H7 (cell line): ENCODE measurements around the gene PTMA. TPM values are rescaled to one million over a fixed set of nuclear protein-coding genes. Genes with fewer than 3 reads are reported as not detected.

Experiments used
- DNase-seq: peaks from one replicate; pipeline ENCODE4 v3.0.0; 2012
- H3K27me3 ChIP-seq: 2 replicates; pipeline ENCODE4 v1.6.0; 2011; ENCODE audit warnings: mild to moderate bottlenecking, low read length; ENCODE audit not compliant: control insufficient read depth, insufficient read depth
- H3K36me3 ChIP-seq: replicated peaks from 2 replicates; pipeline ENCODE4 v1.5.1; 2011; ENCODE audit warnings: low read length; ENCODE audit not compliant: control insufficient read depth, insufficient read depth
- H3K4me3 ChIP-seq: 2 replicates; pipeline ENCODE4 v1.5.1; 2011; ENCODE audit warnings: low read depth, mild to moderate bottlenecking, control low read depth, low read length, moderate library complexity; ENCODE audit not compliant: insufficient read depth
- total RNA-seq: library from RNA; depleted of rRNA; stranded (reverse); fragments of >200 nt; shearing (Covaris generic); gene quantifications from 2 replicates; pipeline ENCODE4 v1.2.3, GENCODE V29; 2014

The PTMA gene
- total RNA-seq, 1 experiment from 2014 or later, result 2,153 TPM

DNA sequence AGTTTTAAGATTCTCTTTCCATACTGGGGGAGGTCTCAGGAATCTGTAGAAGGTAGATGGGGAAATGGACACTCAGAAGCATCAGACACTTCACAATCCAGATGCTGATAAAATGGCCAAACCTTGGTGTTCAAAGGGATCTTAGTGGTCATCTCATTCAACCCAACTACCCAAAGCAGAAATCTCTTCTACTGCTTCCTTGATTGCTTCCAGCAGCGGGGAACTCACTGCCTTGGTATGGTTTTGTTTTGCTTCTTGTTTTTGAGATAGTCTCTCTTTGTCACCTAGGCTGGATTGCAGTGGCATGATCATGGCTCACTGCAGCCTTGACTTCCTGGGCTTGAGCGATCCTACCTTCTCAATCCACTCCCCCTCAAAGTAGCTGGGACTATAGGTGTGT is 39.3 kb upstream of the PTMA start:
- H3K36me3 ChIP-seq, result no peaks in the 10 kb centered on the region
- H3K27me3 ChIP-seq, result no peaks in the 10 kb centered on the region
- no peak for DNase-seq
- H3K4me3 ChIP-seq, result no peak overlapping the region

DNA sequence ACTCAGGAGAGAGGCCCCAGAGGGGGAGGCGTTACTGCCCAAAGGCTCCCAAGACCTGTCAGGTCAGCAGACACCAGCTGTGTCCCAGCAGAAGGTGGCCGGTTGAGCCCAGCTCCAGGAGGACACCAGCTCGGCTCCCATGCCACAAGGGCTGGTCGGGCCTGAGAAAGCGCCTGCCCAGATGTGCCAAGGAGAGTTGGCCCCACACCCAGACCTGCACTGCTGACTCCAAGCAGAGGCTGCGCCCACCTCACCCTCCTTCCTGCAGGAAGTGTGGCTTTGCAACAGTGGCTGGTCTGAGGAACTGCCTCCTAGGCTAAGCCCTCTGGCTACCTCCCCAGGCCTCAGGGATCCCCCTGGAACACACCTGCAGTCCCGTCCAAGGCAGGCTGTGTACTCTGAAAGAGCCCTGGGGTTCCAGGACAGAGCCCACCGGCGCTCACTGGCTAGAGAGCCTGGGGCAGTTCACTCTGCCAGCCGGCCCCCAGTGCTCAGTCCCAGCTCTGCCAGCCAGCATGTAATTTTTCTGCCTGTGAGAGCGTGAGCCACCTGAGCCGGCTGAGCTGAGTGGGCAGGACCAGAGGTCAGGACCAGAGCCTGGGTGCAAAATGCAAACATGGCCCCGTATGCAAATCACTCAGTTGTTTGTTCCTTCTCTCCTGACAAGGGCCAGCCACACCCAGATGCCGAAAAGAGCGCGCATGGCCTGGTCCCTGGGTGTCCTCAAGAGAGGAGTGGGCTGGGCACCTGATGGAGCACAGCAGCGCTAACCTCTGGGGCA is 36.9 kb upstream of the PTMA start:
- H3K27me3 ChIP-seq, result no peaks in the 10 kb centered on the region
- peak; percentile 56 for DNase-seq
- no peak overlapping the region for H3K4me3 ChIP-seq
- H3K36me3 ChIP-seq, result no peaks in the 10 kb centered on the region

GRCh38 chr2:231672617-231673347 is 35.5 kb upstream of the PTMA start:
- Histone ChIP-seq H3K27me3 (no peaks in the 10 kb centered on the region), H3K4me3 (peak overlapping the region; percentile 53), H3K36me3 (no peaks in the 10 kb centered on the region)
- DNase-seq, result peak; percentile 92

DNA sequence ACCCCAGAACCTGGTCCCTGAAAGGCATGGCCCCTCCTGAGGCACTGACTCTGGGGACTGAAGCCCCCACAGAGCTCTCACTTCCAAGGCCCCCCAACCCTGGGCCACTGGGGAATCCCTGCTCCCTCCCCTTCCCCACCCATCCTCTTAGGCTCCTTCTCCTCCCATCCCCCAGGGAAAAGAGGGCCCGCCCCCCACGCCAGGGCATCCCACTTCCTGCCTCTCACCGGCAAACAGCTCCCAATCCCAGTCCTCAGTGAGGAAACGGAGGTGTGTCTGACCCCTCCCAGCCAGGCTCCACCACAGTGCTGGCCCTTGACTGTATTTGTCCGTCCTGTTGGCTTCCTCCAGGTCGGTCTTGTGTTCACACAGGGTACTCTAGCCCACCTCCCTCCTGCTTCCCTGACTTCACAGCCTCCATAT is 35.0 kb upstream of the PTMA start:
- H3K4me3 ChIP-seq, result peak overlapping the region; percentile 53
- H3K27me3 ChIP-seq, result no peaks in the 10 kb centered on the region
- H3K36me3 ChIP-seq, result no peaks in the 10 kb centered on the region
- DNase-seq, result peak; percentile 93

DNA sequence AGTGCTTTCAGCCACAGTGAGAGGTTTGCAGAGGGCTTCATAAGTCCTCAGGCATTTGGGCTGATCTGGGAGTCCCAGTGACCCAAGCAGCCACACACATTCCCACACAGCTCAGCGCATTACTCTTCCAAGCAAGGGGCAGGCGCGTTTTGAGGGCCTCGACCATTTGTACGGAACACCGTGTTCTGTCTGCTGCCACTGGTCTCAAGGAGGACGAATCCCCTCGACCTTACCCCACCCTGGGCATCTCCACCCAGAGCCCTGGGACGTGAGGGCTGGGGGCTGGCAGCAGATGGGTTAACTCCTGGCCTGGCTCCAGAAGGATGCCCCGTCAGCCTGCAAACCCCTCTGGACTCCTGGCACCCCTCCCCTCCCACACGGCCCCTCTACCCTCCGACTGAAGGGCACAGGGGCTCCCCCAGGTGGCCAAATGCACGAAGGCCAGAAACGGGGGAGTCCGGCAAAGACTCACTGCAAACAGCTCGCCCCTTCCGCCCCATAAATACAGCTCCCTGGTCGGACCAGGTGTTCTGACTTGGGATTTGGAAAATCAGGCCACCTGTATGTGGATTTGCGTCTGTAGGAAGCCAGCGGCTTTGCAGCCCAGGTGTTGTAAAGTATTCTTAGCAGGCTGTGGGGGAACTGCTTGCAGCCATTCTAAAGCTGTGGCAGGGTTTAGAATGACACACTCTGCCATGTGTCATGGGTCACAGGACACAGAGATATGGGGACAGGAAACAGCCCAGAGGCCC is 33.6 kb upstream of the PTMA start:
- H3K36me3 ChIP-seq, result no peaks in the 10 kb centered on the region
- peak; percentile 93 for DNase-seq
- no peak overlapping the region for H3K4me3 ChIP-seq
- H3K27me3 ChIP-seq, result no peaks in the 10 kb centered on the region

DNA sequence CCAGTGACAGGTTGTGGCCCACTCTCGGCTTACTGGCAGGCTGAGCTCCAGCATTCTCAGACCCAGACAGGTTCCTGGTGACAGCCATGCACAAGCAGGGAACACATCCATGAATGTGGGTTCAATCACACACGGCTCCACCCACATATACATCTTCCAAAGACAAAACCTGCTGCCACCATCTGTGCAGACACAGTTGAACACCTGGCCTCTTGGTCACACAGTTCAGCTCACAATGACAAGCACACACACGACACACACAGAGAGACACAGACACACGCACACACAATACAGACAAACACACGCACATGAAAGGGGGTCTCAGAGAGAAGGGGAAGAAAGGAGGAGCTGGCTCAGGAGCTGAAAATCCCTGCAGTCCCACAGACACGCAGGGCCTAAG is 32.1 kb upstream of the PTMA start:
- H3K36me3 ChIP-seq, result no peaks in the 10 kb centered on the region
- no peak for DNase-seq
- no peak overlapping the region for H3K4me3 ChIP-seq
- H3K27me3 ChIP-seq, result no peaks in the 10 kb centered on the region

GRCh38 chr2:231677632-231678104 is 30.7 kb upstream of the PTMA start:
- Histone ChIP-seq H3K4me3 (no peak overlapping the region), H3K27me3 (no peaks in the 10 kb centered on the region), H3K36me3 (no peaks in the 10 kb centered on the region)
- peak; percentile 87 for DNase-seq

DNA sequence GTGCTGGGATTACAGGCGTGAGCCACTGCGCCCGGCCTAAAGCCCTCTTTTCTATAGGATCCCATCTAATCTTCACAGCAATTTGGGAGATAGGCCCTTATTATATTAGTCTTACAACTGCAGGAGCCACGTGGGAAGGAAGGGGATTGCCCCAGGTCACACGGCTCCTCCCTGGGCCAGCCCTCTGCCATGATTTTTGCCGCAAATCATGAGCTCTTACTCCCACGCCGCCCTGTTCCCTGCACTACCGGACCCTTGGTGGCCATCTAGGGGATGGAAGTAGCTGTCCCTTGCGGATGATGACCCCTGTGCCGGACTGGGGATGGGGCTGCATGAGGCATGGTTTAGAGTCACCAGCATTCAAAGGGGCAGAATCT is 28.4 kb upstream of the PTMA start:
- DNase-seq, result peak; percentile 82
- Histone ChIP-seq H3K4me3 (peak overlapping the region; percentile 60), H3K27me3 (no peaks in the 10 kb centered on the region)

GRCh38 chr2:231680285-231680991 is 27.9 kb upstream of the PTMA start:
- H3K36me3 ChIP-seq, result no peaks in the 10 kb centered on the region
- DNase-seq, result peak; percentile 94
- H3K4me3 ChIP-seq, result peak overlapping the region; percentile 60
- H3K27me3 ChIP-seq, result no peaks in the 10 kb centered on the region

More for the DNA sequence above, 28.4 kb upstream of the PTMA start:
- H3K36me3 ChIP-seq, result no peaks in the 10 kb centered on the region

- H3K27me3 ChIP-seq, result no peaks in the 10 kb centered on the region
- no peaks in the 10 kb centered on the region for H3K36me3 ChIP-seq
- peak; percentile 100 for DNase-seq
- H3K4me3 ChIP-seq, result peak overlapping the region; percentile 60
These were observed 27.1 kb upstream of the PTMA start for GRCh38 chr2:231680992-231681852.

- H3K27me3 ChIP-seq, result no peaks in the 10 kb centered on the region
- peak; percentile 50 for DNase-seq
- no peak overlapping the region for H3K4me3 ChIP-seq
- no peaks in the 10 kb centered on the region for H3K36me3 ChIP-seq
These were observed 25.6 kb upstream of the PTMA start for GRCh38 chr2:231682603-231683291.

DNA sequence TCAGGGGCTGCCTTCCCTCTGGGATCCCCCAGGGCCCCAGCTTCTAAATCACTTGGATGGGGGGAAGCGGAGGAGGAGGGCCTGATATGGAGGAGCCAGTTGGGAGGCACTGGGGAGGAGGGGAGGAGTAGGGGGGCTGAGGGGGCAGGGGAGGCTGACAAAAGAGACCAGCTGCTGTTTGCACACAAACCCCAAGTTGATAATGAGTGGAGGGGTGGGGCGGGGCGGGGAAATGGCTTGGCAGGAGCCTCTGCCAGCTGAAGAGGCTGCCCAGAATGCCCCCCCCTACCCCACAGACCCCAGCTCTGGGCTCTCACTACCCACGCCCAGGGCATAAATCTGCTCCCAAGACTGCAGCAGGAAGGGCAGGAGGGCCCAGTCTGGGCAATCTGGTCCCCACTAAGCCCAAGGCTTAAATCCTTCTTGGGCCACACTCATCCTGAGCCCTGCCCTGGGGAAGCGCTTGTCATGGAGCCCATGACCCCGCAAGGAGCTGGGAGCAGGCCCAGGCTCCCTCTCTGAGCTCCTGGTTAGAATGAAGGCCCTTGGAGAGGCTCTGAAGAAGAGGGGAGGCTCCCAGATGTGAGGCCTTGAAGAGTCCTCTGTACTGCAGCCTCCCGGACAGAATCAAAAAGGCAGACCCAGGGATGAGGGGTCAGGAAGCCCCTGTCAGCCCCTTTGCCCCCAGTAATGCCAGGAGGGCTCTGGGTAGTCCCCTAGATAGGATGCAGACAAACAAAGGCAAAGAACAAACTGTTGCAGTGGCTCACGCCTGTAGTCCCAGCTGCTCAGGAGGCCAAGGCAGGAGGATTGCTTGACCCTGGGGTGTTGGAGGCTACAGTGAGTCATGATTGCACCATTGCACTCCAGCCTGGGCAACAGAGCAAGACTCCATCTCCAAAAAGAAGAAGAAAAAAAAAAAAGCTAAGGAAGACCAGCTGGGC is 24.8 kb upstream of the PTMA start:
- Histone ChIP-seq H3K27me3 (no peaks in the 10 kb centered on the region), H3K36me3 (no peaks in the 10 kb centered on the region), H3K4me3 (no peak overlapping the region)
- peak; percentile 48 for DNase-seq
